GM12878 (cell line): ENCODE measurements around the gene LTB4R2. TPM values are rescaled to one million over a fixed set of nuclear protein-coding genes. Genes with fewer than 3 reads are reported as not detected.

Source experiments
- IKZF1 ChIP-seq: fragments of 450-650 bp; conservative IDR thresholded peaks from 2 replicates; pipeline ENCODE4 v1.6.1; 2017; ENCODE audit warnings: antibody characterized with exemption, mild to moderate bottlenecking
- MTA2 ChIP-seq: fragments of 450-650 bp; IDR thresholded peaks from 2 replicates; pipeline ENCODE4 v1.6.1; 2016; ENCODE audit warnings: low read depth, mild to moderate bottlenecking, moderate library complexity
- NR2F1 ChIP-seq: fragments of 450-650 bp; conservative IDR thresholded peaks from 2 replicates; pipeline ENCODE4 v1.6.1; 2017; ENCODE audit warnings: mild to moderate bottlenecking
- POLR2AphosphoS2 ChIP-seq: IDR thresholded peaks from 2 replicates; pipeline ENCODE4 v1.6.1; 2011; ENCODE audit warnings: low read depth, mild to moderate bottlenecking, low read length, improper control_type of control experiment, moderate library complexity
- RCOR1 ChIP-seq: conservative IDR thresholded peaks from 2 replicates; pipeline ENCODE4 v1.6.1; 2012; ENCODE audit warnings: low read depth, low read length, improper control_type of control experiment
- polyA plus RNA-seq, 11 experiments: library from polyadenylated mRNA; depleted of rRNA in 4 of 11; unstranded in 6 of 11; stranded (reverse) in 5 of 11; fragments of >200 nt; fragmentation: Nextera tagmentation in 4 of 11; fragmentation: Illumina TruSeq in 1 of 11; extraction: Ambion mirVana in 4 of 11; extraction: Trizol in 1 of 11; gene quantifications; 1 replicate in 1 of 11; 2 replicates in 10 of 11; pipeline versions ENCODE4 v1.2.1 to v1.2.3, GENCODE V29; 2011 to 2016; ENCODE audit warnings: inconsistent platforms in 2 of 11, missing spikeins in 2 of 11, low read depth in 1 of 11
- total RNA-seq, 4 experiments: library from RNA; depleted of rRNA in 3 of 4; stranded (reverse); fragments of >200 nt in 3 of 4; fragmentation: Illumina TruSeq in 1 of 4; extraction: Trizol in 1 of 4; gene quantifications; 2 replicates each; pipeline versions ENCODE4 v1.2.1 to v1.2.3, GENCODE V29; 2013 to 2021
- TF ChIP-seq, protein P1 (sequence below): IDR thresholded peaks from 2 replicates; pipeline ENCODE4 v1.6.1; 2011; ENCODE audit warnings: low read depth, low read length, improper control_type of control experiment, borderline replicate concordance
- TF ChIP-seq, protein P2 (sequence below): fragments of 450-650 bp; formaldehyde crosslinking; IDR thresholded peaks from 2 replicates; pipeline ENCODE4 v1.4.0; 2022; ENCODE audit warnings: mild to moderate bottlenecking, moderate library complexity

Gene LTB4R2
- total and polyA plus RNA-seq, 10 of the 15 experiments (the other 5 are each of a cell fraction or from before 2014, with no cell fraction given): 0.06 to 16.0 (median 2.6) TPM

DNA sequence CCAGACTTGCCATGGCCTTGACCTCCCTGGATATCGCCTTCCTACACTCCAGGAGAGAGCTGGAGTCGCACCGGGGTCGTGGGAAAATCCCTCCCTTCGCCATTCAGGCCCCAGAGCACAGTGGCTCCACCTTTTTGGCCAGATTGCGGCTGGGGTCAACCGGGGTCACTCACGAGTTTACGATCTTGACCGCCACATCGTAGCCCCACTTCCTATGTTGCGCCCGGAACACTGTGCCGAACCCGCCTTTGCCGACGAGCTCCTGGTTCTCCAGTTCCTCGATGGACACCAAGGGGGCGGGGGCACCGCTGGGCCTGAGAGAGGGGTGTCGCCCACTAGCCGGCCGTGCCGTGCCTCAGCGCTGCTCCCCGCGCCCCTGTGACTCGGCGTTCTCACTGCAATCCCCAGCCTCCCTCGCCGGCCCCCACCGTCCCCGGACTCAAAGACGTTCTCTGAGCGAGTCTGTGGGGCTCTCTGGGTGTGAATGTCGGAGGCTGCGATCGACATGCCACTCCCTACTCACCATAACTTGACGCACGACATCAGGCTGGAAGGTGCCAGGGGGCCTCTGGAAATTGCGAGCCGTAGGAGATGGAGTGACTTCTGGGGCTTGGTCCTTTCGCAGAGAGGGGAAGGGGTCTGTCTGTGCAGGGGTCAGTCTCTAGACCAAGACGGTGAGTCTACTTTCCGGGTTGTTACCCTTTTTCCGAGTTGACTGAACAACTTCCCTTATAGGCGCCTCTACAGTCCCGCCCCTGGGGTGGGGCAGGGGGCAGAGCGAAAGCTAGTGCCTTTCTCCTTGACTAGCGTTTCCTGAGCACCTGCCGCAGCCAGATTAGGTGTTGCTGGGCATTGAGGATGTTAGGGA is 29.6 kb downstream of the LTB4R2 start, which contains the start of gene RIPK3 (continued):
- TF ChIP-seq, protein P1, sequence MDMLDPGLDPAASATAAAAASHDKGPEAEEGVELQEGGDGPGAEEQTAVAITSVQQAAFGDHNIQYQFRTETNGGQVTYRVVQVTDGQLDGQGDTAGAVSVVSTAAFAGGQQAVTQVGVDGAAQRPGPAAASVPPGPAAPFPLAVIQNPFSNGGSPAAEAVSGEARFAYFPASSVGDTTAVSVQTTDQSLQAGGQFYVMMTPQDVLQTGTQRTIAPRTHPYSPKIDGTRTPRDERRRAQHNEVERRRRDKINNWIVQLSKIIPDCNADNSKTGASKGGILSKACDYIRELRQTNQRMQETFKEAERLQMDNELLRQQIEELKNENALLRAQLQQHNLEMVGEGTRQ: no peak
- TF ChIP-seq MTA2 (no peak), POLR2AphosphoS2 (0 out of 2 replicates have a peak, but pooled peaks have one; percentile 30), RCOR1 (no peak), NR2F1 (peak; percentile 92), IKZF1 (0 out of 2 replicates have a peak, but pooled peaks have one; percentile 7)
- TF ChIP-seq, protein P2, sequence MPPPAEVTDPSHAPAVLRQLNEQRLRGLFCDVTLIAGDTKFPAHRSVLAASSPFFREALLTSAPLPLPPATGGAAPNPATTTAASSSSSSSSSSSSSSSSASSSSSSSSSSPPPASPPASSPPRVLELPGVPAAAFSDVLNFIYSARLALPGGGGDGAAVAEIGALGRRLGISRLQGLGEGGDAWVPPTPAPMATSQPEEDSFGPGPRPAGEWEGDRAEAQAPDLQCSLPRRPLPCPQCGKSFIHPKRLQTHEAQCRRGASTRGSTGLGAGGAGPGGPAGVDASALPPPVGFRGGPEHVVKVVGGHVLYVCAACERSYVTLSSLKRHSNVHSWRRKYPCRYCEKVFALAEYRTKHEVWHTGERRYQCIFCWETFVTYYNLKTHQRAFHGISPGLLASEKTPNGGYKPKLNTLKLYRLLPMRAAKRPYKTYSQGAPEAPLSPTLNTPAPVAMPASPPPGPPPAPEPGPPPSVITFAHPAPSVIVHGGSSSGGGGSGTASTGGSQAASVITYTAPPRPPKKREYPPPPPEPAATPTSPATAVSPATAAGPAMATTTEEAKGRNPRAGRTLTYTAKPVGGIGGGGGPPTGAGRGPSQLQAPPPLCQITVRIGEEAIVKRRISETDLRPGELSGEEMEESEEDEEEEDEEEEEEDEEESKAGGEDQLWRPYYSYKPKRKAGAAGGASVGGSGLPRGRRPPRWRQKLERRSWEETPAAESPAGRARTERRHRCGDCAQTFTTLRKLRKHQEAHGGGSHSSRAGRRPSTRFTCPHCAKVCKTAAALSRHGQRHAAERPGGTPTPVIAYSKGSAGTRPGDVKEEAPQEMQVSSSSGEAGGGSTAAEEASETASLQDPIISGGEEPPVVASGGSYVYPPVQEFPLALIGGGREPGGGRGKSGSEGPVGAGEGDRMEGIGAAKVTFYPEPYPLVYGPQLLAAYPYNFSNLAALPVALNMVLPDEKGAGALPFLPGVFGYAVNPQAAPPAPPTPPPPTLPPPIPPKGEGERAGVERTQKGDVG (CRISPR knock-in tag): no peak
